Measurements from ENCODE around the gene PTHLH. TPM values are rescaled to one million over a fixed set of nuclear protein-coding genes. Genes with fewer than 3 reads are reported as not detected.

The PTHLH gene
- polyA plus RNA-seq, 1 of the 3 experiments (the other 2 are of a cell fraction) = 29.0 TPM

DNA sequence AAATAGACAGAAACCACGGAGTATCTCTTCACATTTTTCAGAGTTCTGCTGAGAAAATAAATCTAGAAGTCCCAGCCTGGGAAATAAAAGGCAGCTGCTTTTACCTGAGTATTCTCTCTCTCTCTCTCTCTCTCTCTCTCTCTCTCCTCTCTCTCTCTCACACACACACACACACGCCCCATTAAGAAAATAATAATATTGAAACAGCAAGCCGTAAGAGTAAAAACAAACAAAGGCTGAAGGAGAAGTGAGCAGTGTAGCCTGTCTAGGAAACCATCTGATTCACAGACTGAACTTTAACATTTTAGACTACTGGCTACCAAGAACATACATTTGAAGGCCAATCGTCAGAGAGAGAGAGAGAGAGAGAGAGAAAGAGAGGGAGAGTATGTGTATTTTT, 8.4 kb downstream of the PTHLH start (continued):
- TF ChIP-seq, protein P1, sequence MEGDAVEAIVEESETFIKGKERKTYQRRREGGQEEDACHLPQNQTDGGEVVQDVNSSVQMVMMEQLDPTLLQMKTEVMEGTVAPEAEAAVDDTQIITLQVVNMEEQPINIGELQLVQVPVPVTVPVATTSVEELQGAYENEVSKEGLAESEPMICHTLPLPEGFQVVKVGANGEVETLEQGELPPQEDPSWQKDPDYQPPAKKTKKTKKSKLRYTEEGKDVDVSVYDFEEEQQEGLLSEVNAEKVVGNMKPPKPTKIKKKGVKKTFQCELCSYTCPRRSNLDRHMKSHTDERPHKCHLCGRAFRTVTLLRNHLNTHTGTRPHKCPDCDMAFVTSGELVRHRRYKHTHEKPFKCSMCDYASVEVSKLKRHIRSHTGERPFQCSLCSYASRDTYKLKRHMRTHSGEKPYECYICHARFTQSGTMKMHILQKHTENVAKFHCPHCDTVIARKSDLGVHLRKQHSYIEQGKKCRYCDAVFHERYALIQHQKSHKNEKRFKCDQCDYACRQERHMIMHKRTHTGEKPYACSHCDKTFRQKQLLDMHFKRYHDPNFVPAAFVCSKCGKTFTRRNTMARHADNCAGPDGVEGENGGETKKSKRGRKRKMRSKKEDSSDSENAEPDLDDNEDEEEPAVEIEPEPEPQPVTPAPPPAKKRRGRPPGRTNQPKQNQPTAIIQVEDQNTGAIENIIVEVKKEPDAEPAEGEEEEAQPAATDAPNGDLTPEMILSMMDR (IDR thresholded peaks at IDR 0.05) = no peak
- no peak for TF ChIP-seq SIN3A (IDR thresholded peaks at IDR 0.05; ENCODE audit: borderline replicate concordance, low read depth, low read length)
- no peak for TF ChIP-seq YY1 (IDR thresholded peaks at IDR 0.05; ENCODE audit: low read depth)
- no peak for TF ChIP-seq NFIC (IDR thresholded peaks at IDR 0.05; ENCODE audit: borderline replicate concordance)
- TF ChIP-seq FOSL2 (IDR thresholded peaks at IDR 0.05; ENCODE audit: borderline replicate concordance, low read depth) = no peak
- no peak for TF ChIP-seq RFX5 (IDR thresholded peaks at IDR 0.05; ENCODE audit: low read length)
- TF ChIP-seq RAD21 (IDR thresholded peaks at IDR 0.05; ENCODE audit: low read length) = no peak
- no peak for TF ChIP-seq RXRA (IDR thresholded peaks at IDR 0.05; ENCODE audit: borderline replicate concordance, low read depth)
- TF ChIP-seq, protein P2, sequence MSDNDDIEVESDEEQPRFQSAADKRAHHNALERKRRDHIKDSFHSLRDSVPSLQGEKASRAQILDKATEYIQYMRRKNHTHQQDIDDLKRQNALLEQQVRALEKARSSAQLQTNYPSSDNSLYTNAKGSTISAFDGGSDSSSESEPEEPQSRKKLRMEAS (IDR thresholded peaks at IDR 0.05; ENCODE audit: low read depth) = no peak
- no peak for TF ChIP-seq MEF2A (IDR thresholded peaks at IDR 0.05; ENCODE audit: borderline replicate concordance, low read depth)
- TF ChIP-seq TCF12 (IDR thresholded peaks at IDR 0.05) = no peak
- TF ChIP-seq RCOR1 (IDR thresholded peaks at IDR 0.05; ENCODE audit: low read length) = no peak
- TF ChIP-seq, protein P3, sequence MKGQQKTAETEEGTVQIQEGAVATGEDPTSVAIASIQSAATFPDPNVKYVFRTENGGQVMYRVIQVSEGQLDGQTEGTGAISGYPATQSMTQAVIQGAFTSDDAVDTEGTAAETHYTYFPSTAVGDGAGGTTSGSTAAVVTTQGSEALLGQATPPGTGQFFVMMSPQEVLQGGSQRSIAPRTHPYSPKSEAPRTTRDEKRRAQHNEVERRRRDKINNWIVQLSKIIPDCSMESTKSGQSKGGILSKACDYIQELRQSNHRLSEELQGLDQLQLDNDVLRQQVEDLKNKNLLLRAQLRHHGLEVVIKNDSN (IDR thresholded peaks at IDR 0.05; ENCODE audit: borderline replicate concordance, low read depth) = no peak

DNA sequence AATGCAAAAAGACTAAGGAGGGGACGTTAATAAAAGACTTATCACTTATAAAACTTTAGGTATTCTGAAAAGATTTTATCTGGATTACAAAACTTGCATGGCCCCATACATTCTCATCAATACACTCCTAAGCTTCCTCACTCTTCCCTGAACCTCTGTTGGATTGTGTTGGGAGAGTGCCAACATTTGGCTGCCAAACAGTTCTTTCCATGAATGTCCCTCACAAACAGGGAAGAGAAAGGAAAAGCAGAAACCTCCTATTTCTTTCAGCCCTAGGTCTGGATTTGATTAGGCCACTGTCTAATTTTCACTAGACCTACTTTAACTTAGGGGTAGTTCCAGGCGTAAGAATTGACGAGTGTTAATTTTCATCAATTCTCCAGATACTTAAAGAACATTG, 11.7 kb downstream of the PTHLH start:
- no peak overlapping the region for H2AFZ ChIP-seq (ENCODE audit: low read depth)
- no peak overlapping the region for H3K9ac ChIP-seq
- no peaks in the 10 kb centered on the region for H3K9me2 ChIP-seq
- no peaks in the 10 kb centered on the region for H3K9me3 ChIP-seq
- WGBS (ENCODE audit: low lambda C conversion rate) = 87% methylated on average over 3 of the region's 3 CpGs
- peaks cover 16% of the 10 kb centered on the region for H3F3A ChIP-seq (replicated peaks; ENCODE audit: insufficient read depth)
- DNase-seq = no peak
- no peak overlapping the region for H3K4me2 ChIP-seq
- peaks cover 20% of the 10 kb centered on the region for H3K79me2 ChIP-seq (ENCODE audit: insufficient read depth)
- CTCF ChIA-PET = no interaction called here
- no peaks in the 10 kb centered on the region for H4K20me1 ChIP-seq (ENCODE audit: insufficient read depth)
- no peak for TF ChIP-seq MEF2A (IDR thresholded peaks at IDR 0.05; ENCODE audit: borderline replicate concordance, low read depth)
- TF ChIP-seq, protein P1 (IDR thresholded peaks at IDR 0.05) = no peak
- TF ChIP-seq, protein P4, sequence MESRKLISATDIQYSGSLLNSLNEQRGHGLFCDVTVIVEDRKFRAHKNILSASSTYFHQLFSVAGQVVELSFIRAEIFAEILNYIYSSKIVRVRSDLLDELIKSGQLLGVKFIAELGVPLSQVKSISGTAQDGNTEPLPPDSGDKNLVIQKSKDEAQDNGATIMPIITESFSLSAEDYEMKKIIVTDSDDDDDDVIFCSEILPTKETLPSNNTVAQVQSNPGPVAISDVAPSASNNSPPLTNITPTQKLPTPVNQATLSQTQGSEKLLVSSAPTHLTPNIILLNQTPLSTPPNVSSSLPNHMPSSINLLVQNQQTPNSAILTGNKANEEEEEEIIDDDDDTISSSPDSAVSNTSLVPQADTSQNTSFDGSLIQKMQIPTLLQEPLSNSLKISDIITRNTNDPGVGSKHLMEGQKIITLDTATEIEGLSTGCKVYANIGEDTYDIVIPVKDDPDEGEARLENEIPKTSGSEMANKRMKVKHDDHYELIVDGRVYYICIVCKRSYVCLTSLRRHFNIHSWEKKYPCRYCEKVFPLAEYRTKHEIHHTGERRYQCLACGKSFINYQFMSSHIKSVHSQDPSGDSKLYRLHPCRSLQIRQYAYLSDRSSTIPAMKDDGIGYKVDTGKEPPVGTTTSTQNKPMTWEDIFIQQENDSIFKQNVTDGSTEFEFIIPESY (IDR thresholded peaks at IDR 0.05; ENCODE audit: borderline replicate concordance, low read depth) = no peak
- TF ChIP-seq, protein P5, sequence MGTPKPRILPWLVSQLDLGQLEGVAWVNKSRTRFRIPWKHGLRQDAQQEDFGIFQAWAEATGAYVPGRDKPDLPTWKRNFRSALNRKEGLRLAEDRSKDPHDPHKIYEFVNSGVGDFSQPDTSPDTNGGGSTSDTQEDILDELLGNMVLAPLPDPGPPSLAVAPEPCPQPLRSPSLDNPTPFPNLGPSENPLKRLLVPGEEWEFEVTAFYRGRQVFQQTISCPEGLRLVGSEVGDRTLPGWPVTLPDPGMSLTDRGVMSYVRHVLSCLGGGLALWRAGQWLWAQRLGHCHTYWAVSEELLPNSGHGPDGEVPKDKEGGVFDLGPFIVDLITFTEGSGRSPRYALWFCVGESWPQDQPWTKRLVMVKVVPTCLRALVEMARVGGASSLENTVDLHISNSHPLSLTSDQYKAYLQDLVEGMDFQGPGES (IDR thresholded peaks at IDR 0.05; ENCODE audit: low read depth, low read length) = no peak
- no peak for TF ChIP-seq FOXJ3 (CRISPR knock-in tag; IDR thresholded peaks at IDR 0.05)
- no peak for TF ChIP-seq SMC3 (IDR thresholded peaks at IDR 0.05; ENCODE audit: low read depth, low read length)
- TF ChIP-seq TEAD4 (IDR thresholded peaks at IDR 0.05; ENCODE audit: borderline replicate concordance, insufficient read depth) = no peak
- TF ChIP-seq POLR2AphosphoS5 (IDR thresholded peaks at IDR 0.05; ENCODE audit: low read depth, low read length) = no peak
- no peak for TF ChIP-seq CHD2 (IDR thresholded peaks at IDR 0.05; ENCODE audit: low read length, partially characterized antibody)
- no peak overlapping the region for H3K4me3 ChIP-seq (ENCODE audit: low read depth in 2 of 2, low read length in 1 of 2)
- POLR2A ChIA-PET = no interaction called here
- no peaks in the 10 kb centered on the region for H3K27me3 ChIP-seq (ENCODE audit: insufficient read depth)
- peaks cover 0 to 57% of the 10 kb centered on the region in 2 experiments for H3K36me3 ChIP-seq (replicated peaks in 1 of 2; ENCODE audit: control insufficient read depth in 1 of 2, insufficient read depth in 2 of 2, low read length in 1 of 2)
- H3K27ac ChIP-seq (ENCODE audit: low read depth in 2 of 2, low read length in 1 of 2) = no peak overlapping the region
- H3K4me1 ChIP-seq (ENCODE audit: control insufficient read depth in 1 of 2, insufficient read depth in 2 of 2, low read depth in 1 of 2, low read length in 1 of 2) = peaks cover 0 to 4% of the 10 kb centered on the region in 2 experiments; a peak in 2 of 4 replicates

Measured in SK-N-SH (cell line).